ENCODE data around the gene NLGN4X.

Gene NLGN4X

GRCh38 chrX:6026980-6027379 is 201.7 kb downstream of the NLGN4X start:
- no peak overlapping the region for H3K27ac ChIP-seq (ENCODE audit: low read length)
- no peaks in the 10 kb centered on the region for H3K36me3 ChIP-seq (replicated peaks; ENCODE audit: low read depth, low read length)

GRCh38 chrX:6026429-6026828 is 202.2 kb downstream of the NLGN4X start:
- Histone ChIP-seq H3K4me1 (ENCODE audit: low read length) (no peaks in the 10 kb centered on the region), H3K9ac (ENCODE audit: low read length) (no peak overlapping the region), H3K4me2 (ENCODE audit: low read length) (no peak overlapping the region), H3K79me2 (ENCODE audit: low read length) (no peaks in the 10 kb centered on the region), H3K4me3 (ENCODE audit: low read length) (no peak overlapping the region), H3K9me3 (ENCODE audit: insufficient read depth, low read length) (no peaks in the 10 kb centered on the region), H3K27me3 (ENCODE audit: low read depth, low read length) (no peaks in the 10 kb centered on the region), H2AFZ (ENCODE audit: low read depth, low read length) (no peak overlapping the region), H3K27ac (ENCODE audit: low read length) (no peak overlapping the region), H4K20me1 (ENCODE audit: insufficient read depth, low read length) (no peaks in the 10 kb centered on the region), H3K36me3 (replicated peaks; ENCODE audit: low read depth, low read length) (no peaks in the 10 kb centered on the region)
- TF ChIP-seq CTCF (IDR thresholded peaks at IDR 0.05; ENCODE audit: low read depth, low read length) (no peak), EZH2phosphoT487 (IDR thresholded peaks at IDR 0.05; ENCODE audit: low read depth) (no peak)

More at GRCh38 chrX:6026980-6027379, 201.7 kb downstream of the NLGN4X start:
- Histone ChIP-seq H3K79me2 (ENCODE audit: low read length) (no peaks in the 10 kb centered on the region), H2AFZ (ENCODE audit: low read depth, low read length) (no peak overlapping the region), H3K4me1 (ENCODE audit: low read length) (no peaks in the 10 kb centered on the region), H3K9me3 (ENCODE audit: insufficient read depth, low read length) (no peaks in the 10 kb centered on the region), H3K4me3 (ENCODE audit: low read length) (no peak overlapping the region), H3K9ac (ENCODE audit: low read length) (no peak overlapping the region), H3K4me2 (ENCODE audit: low read length) (no peak overlapping the region), H4K20me1 (ENCODE audit: insufficient read depth, low read length) (no peaks in the 10 kb centered on the region), H3K27me3 (ENCODE audit: low read depth, low read length) (no peaks in the 10 kb centered on the region)
- TF ChIP-seq CTCF (IDR thresholded peaks at IDR 0.05; ENCODE audit: low read depth, low read length) (no peak), EZH2phosphoT487 (IDR thresholded peaks at IDR 0.05; ENCODE audit: low read depth) (no peak)

GRCh38 chrX:6024204-6024603 is 204.5 kb downstream of the NLGN4X start:
- H3K4me1 ChIP-seq (ENCODE audit: low read length), result no peaks in the 10 kb centered on the region
- H3K4me3 ChIP-seq (ENCODE audit: low read length), result no peak overlapping the region
- no peaks in the 10 kb centered on the region for H4K20me1 ChIP-seq (ENCODE audit: insufficient read depth, low read length)
- H3K9ac ChIP-seq (ENCODE audit: low read length), result no peak overlapping the region
- no peaks in the 10 kb centered on the region for H3K79me2 ChIP-seq (ENCODE audit: low read length)
- no peak overlapping the region for H3K4me2 ChIP-seq (ENCODE audit: low read length)
- H3K27ac ChIP-seq (ENCODE audit: low read length), result no peak overlapping the region
- H3K9me3 ChIP-seq (ENCODE audit: insufficient read depth, low read length), result no peaks in the 10 kb centered on the region
- no peak overlapping the region for H2AFZ ChIP-seq (ENCODE audit: low read depth, low read length)
- H3K27me3 ChIP-seq (ENCODE audit: low read depth, low read length), result no peaks in the 10 kb centered on the region
- no peak for TF ChIP-seq CTCF (IDR thresholded peaks at IDR 0.05; ENCODE audit: low read depth, low read length)
- H3K36me3 ChIP-seq (replicated peaks; ENCODE audit: low read depth, low read length), result no peaks in the 10 kb centered on the region

- Histone ChIP-seq H3K27me3 (ENCODE audit: low read depth, low read length) (no peaks in the 10 kb centered on the region), H3K9me3 (ENCODE audit: insufficient read depth, low read length) (no peaks in the 10 kb centered on the region), H3K4me1 (ENCODE audit: low read length) (no peaks in the 10 kb centered on the region), H3K9ac (ENCODE audit: low read length) (no peak overlapping the region), H3K79me2 (ENCODE audit: low read length) (no peaks in the 10 kb centered on the region), H3K36me3 (replicated peaks; ENCODE audit: low read depth, low read length) (no peaks in the 10 kb centered on the region), H3K4me2 (ENCODE audit: low read length) (no peak overlapping the region), H3K4me3 (ENCODE audit: low read length) (no peak overlapping the region), H4K20me1 (ENCODE audit: insufficient read depth, low read length) (no peaks in the 10 kb centered on the region), H3K27ac (ENCODE audit: low read length) (no peak overlapping the region), H2AFZ (ENCODE audit: low read depth, low read length) (no peak overlapping the region)
- no peak for TF ChIP-seq EZH2phosphoT487 (IDR thresholded peaks at IDR 0.05; ENCODE audit: low read depth)
- peak; percentile 52 for TF ChIP-seq CTCF (IDR thresholded peaks at IDR 0.05; ENCODE audit: low read depth, low read length)
Measured at GRCh38 chrX:6021316-6022091, 207.2 kb downstream of the NLGN4X start.
